GM18861 (cell line): ENCODE data around the gene SLC39A1.
A peak's percentile ranks its signal among the peaks of the same experiment; 100 is the strongest.
"Not testable (repeated sequence)": the region's sequence is repeated elsewhere in the genome, so short reads cannot be mapped to it uniquely, and the experiment has no call there.

Experiments
- ATAC-seq: cut with Tn5 transposase; IDR thresholded peaks from one replicate; pipeline ENCODE4 v1.9.1; 2021; ENCODE audit not compliant: unreplicated experiment

The SLC39A1 gene

GRCh38 chr1:153932156-153933131 lies 30.9 kb downstream of the SLC39A1 start:
- ATAC-seq: no peak

GRCh38 chr1:153929981-153930948 lies 33.1 kb downstream of the SLC39A1 start:
- ATAC-seq: no peak

GRCh38 chr1:153929426-153929825 lies 33.9 kb downstream of the SLC39A1 start:
- ATAC-seq: no peak

GRCh38 chr1:153928791-153929341 lies 34.5 kb downstream of the SLC39A1 start:
- no peak for ATAC-seq

GRCh38 chr1:153928245-153928644 lies 35.1 kb downstream of the SLC39A1 start:
- ATAC-seq: no peak

GRCh38 chr1:153926405-153926804 lies 36.9 kb downstream of the SLC39A1 start:
- ATAC-seq: no peak

- ATAC-seq: peak; percentile 81
These were observed 40.1 kb downstream of the SLC39A1 start, which contains the start of gene GATAD2B for GRCh38 chr1:153922972-153923925. GATAD2B (minus strand) TSS chr1:153922972; CDS start chr1:153828347, 94,625 bp downstream.

GRCh38 chr1:153922076-153922971 lies 41.0 kb downstream of the SLC39A1 start:
- ATAC-seq: peak; percentile 16

- ATAC-seq: no peak
These were observed 41.6 kb downstream of the SLC39A1 start for GRCh38 chr1:153921803-153922075.

- no peak for ATAC-seq
These were observed 42.1 kb downstream of the SLC39A1 start for GRCh38 chr1:153921080-153921802.

- ATAC-seq: no peak
These were observed 43.2 kb downstream of the SLC39A1 start for GRCh38 chr1:153919876-153920852.

GRCh38 chr1:153916297-153916696 lies 47.0 kb downstream of the SLC39A1 start:
- ATAC-seq: no peak

- no peak for ATAC-seq
These were observed 51.0 kb downstream of the SLC39A1 start for GRCh38 chr1:153912349-153912748.

GRCh38 chr1:153910560-153910959 lies 52.8 kb downstream of the SLC39A1 start:
- not testable (repeated sequence) for ATAC-seq
